ENCODE measurements around the gene RPS19.

GRCh38 chr19:41915021-41915775 lies 55.1 kb downstream of the RPS19 start:
- no peak for TF ChIP-seq POLR2A (IDR thresholded peaks at IDR 0.05)
- no peak for TF ChIP-seq CTCF (IDR thresholded peaks at IDR 0.05 in 8 of 11, conservative IDR thresholded peaks at IDR 0.05 in 3 of 11)

Measured in spleen (tissue), 7 donors.